IPS DF 19.7 (cell line): Measurements from ENCODE around the gene ITGA2.

Source experiments
- DNase-seq: peaks from one replicate; pipeline ENCODE4 v3.0.0-alpha.2; 2013; ENCODE audit warnings: low read depth, low spot score

Gene ITGA2

GRCh38 chr5:53017794-53018391 lies 28.7 kb downstream of the ITGA2 start:
- no peak for DNase-seq

- no peak for DNase-seq
Observed at GRCh38 chr5:53019320-53019719, 30.2 kb downstream of the ITGA2 start.

GRCh38 chr5:53022930-53023511 lies 33.9 kb downstream of the ITGA2 start:
- DNase-seq = no peak

GRCh38 chr5:53023969-53024368 lies 34.8 kb downstream of the ITGA2 start:
- DNase-seq = no peak

- no peak for DNase-seq
Observed at GRCh38 chr5:53024535-53024934, 35.4 kb downstream of the ITGA2 start.

GRCh38 chr5:53025487-53025886 lies 36.3 kb downstream of the ITGA2 start:
- no peak for DNase-seq

- DNase-seq = no peak
Observed at GRCh38 chr5:53027913-53028312, 38.8 kb downstream of the ITGA2 start.

- no peak for DNase-seq
Observed at GRCh38 chr5:53029608-53030007, 40.5 kb downstream of the ITGA2 start.

- DNase-seq = no peak
Observed at GRCh38 chr5:53030893-53031292, 41.7 kb downstream of the ITGA2 start.

GRCh38 chr5:53031695-53032096 lies 42.5 kb downstream of the ITGA2 start:
- no peak for DNase-seq

GRCh38 chr5:53032188-53032587 lies 43.0 kb downstream of the ITGA2 start:
- no peak for DNase-seq

- no peak for DNase-seq
Observed at GRCh38 chr5:53034832-53035231, 45.7 kb downstream of the ITGA2 start.

GRCh38 chr5:53035868-53036381 lies 46.8 kb downstream of the ITGA2 start:
- DNase-seq = peak; percentile 17

GRCh38 chr5:53037141-53037859 lies 48.1 kb downstream of the ITGA2 start:
- DNase-seq = no peak

GRCh38 chr5:53038196-53038847 lies 49.2 kb downstream of the ITGA2 start:
- DNase-seq = no peak

GRCh38 chr5:53039855-53040254 lies 50.7 kb downstream of the ITGA2 start:
- no peak for DNase-seq

- no peak for DNase-seq
Observed at GRCh38 chr5:53041071-53041692, 52.0 kb downstream of the ITGA2 start.

GRCh38 chr5:53041740-53042139 lies 52.6 kb downstream of the ITGA2 start:
- no peak for DNase-seq

- DNase-seq = no peak
Observed at GRCh38 chr5:53045263-53045662, 56.1 kb downstream of the ITGA2 start.

- DNase-seq = no peak
Observed at GRCh38 chr5:53048248-53048647, 59.1 kb downstream of the ITGA2 start.

GRCh38 chr5:53052499-53052898 lies 63.3 kb downstream of the ITGA2 start:
- DNase-seq = no peak

GRCh38 chr5:53053364-53053763 lies 64.2 kb downstream of the ITGA2 start:
- no peak for DNase-seq
